ENCODE data around the gene MXD4.
A peak's percentile ranks its signal among the peaks of the same experiment; 100 is the strongest.

Gene MXD4

GRCh38 chr4:2265113-2266110 is 3.5 kb upstream of the MXD4 start:
- DNase-seq: no peak
- ATAC-seq: no peak
- Mint-ChIP-seq H3K27me3 (no peaks in the 10 kb centered on the region), H3K9me3 (no peaks in the 10 kb centered on the region), H3K36me3 (ENCODE audit: low read depth) (no peaks in the 10 kb centered on the region), H3K4me3 (no peak overlapping the region), H3K27ac (no peak overlapping the region), H3K4me1 (peaks cover 4% of the 10 kb centered on the region)

- Mint-ChIP-seq H3K9me3 (no peaks in the 10 kb centered on the region), H3K4me1 (peaks cover 4% of the 10 kb centered on the region), H3K27ac (no peak overlapping the region), H3K27me3 (no peaks in the 10 kb centered on the region), H3K36me3 (ENCODE audit: low read depth) (no peaks in the 10 kb centered on the region), H3K4me3 (no peak overlapping the region)
- no peak for DNase-seq
- ATAC-seq: no peak
Measured at GRCh38 chr4:2264481-2265041, 2.7 kb upstream of the MXD4 start.

- Mint-ChIP-seq H3K27me3 (no peaks in the 10 kb centered on the region), H3K27ac (no peak overlapping the region), H3K36me3 (ENCODE audit: low read depth) (no peaks in the 10 kb centered on the region), H3K4me3 (no peak overlapping the region), H3K4me1 (peaks cover 4% of the 10 kb centered on the region), H3K9me3 (no peaks in the 10 kb centered on the region)
- DNase-seq: no peak
- ATAC-seq: no peak
Measured at GRCh38 chr4:2263926-2264321, 2.0 kb upstream of the MXD4 start.

GRCh38 chr4:2262944-2263250 is 988 bp upstream of the MXD4 start:
- Mint-ChIP-seq H3K4me3 (peak overlapping the region; percentile 67), H3K4me1 (peaks cover 4% of the 10 kb centered on the region), H3K36me3 (ENCODE audit: low read depth) (no peaks in the 10 kb centered on the region), H3K27me3 (no peaks in the 10 kb centered on the region), H3K27ac (peak overlapping the region; percentile 14), H3K9me3 (no peaks in the 10 kb centered on the region)
- ATAC-seq (no peak), DNase-seq (no peak)

GRCh38 chr4:2262145-2262943 is 435 bp upstream of the MXD4 start:
- H3K4me3 Mint-ChIP-seq: peak overlapping the region; percentile 67
- no peaks in the 10 kb centered on the region for H3K9me3 Mint-ChIP-seq
- DNase-seq (peak; percentile 96), ATAC-seq (peak; percentile 95)
- peak overlapping the region; percentile 14 for H3K27ac Mint-ChIP-seq
- H3K4me1 Mint-ChIP-seq: peaks cover 4% of the 10 kb centered on the region
- H3K27me3 Mint-ChIP-seq: no peaks in the 10 kb centered on the region
- no peaks in the 10 kb centered on the region for H3K36me3 Mint-ChIP-seq (ENCODE audit: low read depth)

GRCh38 chr4:2261110-2261852 is 628 bp downstream of the MXD4 start:
- Mint-ChIP-seq H3K9me3 (no peaks in the 10 kb centered on the region), H3K36me3 (ENCODE audit: low read depth) (no peaks in the 10 kb centered on the region), H3K4me1 (peaks cover 4% of the 10 kb centered on the region), H3K4me3 (peak overlapping the region; percentile 50), H3K27me3 (no peaks in the 10 kb centered on the region), H3K27ac (no peak overlapping the region)
- peak; percentile 7 for ATAC-seq
- peak; percentile 63 for DNase-seq

GRCh38 chr4:2260344-2261109 is 1.4 kb downstream of the MXD4 start:
- H3K27me3 Mint-ChIP-seq: no peaks in the 10 kb centered on the region
- DNase-seq (no peak), ATAC-seq (no peak)
- H3K9me3 Mint-ChIP-seq: no peaks in the 10 kb centered on the region
- peak overlapping the region; percentile 50 for H3K4me3 Mint-ChIP-seq
- H3K4me1 Mint-ChIP-seq: peaks cover 4% of the 10 kb centered on the region
- H3K27ac Mint-ChIP-seq: no peak overlapping the region
- no peaks in the 10 kb centered on the region for H3K36me3 Mint-ChIP-seq (ENCODE audit: low read depth)

GRCh38 chr4:2259541-2260343 is 2.2 kb downstream of the MXD4 start:
- Mint-ChIP-seq H3K36me3 (ENCODE audit: low read depth) (no peaks in the 10 kb centered on the region), H3K27ac (no peak overlapping the region), H3K27me3 (no peaks in the 10 kb centered on the region), H3K4me3 (no peak overlapping the region), H3K9me3 (no peaks in the 10 kb centered on the region), H3K4me1 (peaks cover 4% of the 10 kb centered on the region)
- ATAC-seq: no peak
- DNase-seq: no peak

- Mint-ChIP-seq H3K4me1 (peaks cover 4% of the 10 kb centered on the region), H3K4me3 (no peak overlapping the region), H3K27me3 (no peaks in the 10 kb centered on the region), H3K36me3 (ENCODE audit: low read depth) (no peaks in the 10 kb centered on the region), H3K27ac (no peak overlapping the region), H3K9me3 (no peaks in the 10 kb centered on the region)
- no peak for ATAC-seq
- no peak for DNase-seq
Measured at GRCh38 chr4:2259036-2259540, 2.8 kb downstream of the MXD4 start.

GRCh38 chr4:2258091-2259035 is 3.5 kb downstream of the MXD4 start:
- no peak for DNase-seq
- Mint-ChIP-seq H3K27me3 (no peaks in the 10 kb centered on the region), H3K27ac (no peak overlapping the region)

GRCh38 chr4:2257361-2258081 is 4.4 kb downstream of the MXD4 start:
- DNase-seq (no peak), ATAC-seq (no peak)
- Mint-ChIP-seq H3K36me3 (ENCODE audit: low read depth) (no peaks in the 10 kb centered on the region), H3K27me3 (no peaks in the 10 kb centered on the region), H3K27ac (no peak overlapping the region), H3K4me1 (no peaks in the 10 kb centered on the region), H3K9me3 (no peaks in the 10 kb centered on the region), H3K4me3 (no peak overlapping the region)

More at GRCh38 chr4:2258091-2259035, 3.5 kb downstream of the MXD4 start:
- Mint-ChIP-seq H3K36me3 (ENCODE audit: low read depth) (no peaks in the 10 kb centered on the region), H3K4me1 (peaks cover 3% of the 10 kb centered on the region), H3K9me3 (no peaks in the 10 kb centered on the region), H3K4me3 (no peak overlapping the region)
- ATAC-seq: no peak

- Mint-ChIP-seq H3K4me1 (no peaks in the 10 kb centered on the region), H3K27ac (no peak overlapping the region)
- no peak for ATAC-seq
Measured at GRCh38 chr4:2256781-2257191, 5.1 kb downstream of the MXD4 start.

More at GRCh38 chr4:2256781-2257191, 5.1 kb downstream of the MXD4 start:
- no peak for DNase-seq
- no peaks in the 10 kb centered on the region for H3K9me3 Mint-ChIP-seq
- no peak overlapping the region for H3K4me3 Mint-ChIP-seq
- no peaks in the 10 kb centered on the region for H3K36me3 Mint-ChIP-seq (ENCODE audit: low read depth)
- H3K27me3 Mint-ChIP-seq: no peaks in the 10 kb centered on the region
